Measurements from ENCODE around the gene SPECC1.
"Not testable (repeated sequence)": the region's sequence is repeated elsewhere in the genome, so short reads cannot be mapped to it uniquely, and the experiment has no call there.

SPECC1 gene

GRCh38 chr17:20246692-20247091 is 237.5 kb downstream of the SPECC1 start:
- no peak overlapping the region for H3K4me3 Mint-ChIP-seq
- H3K36me3 Mint-ChIP-seq: no peaks in the 10 kb centered on the region
- ATAC-seq (no peak), DNase-seq (ENCODE audit: low spot score in 2 of 2) (no peak)
- no peaks in the 10 kb centered on the region for H3K4me1 Mint-ChIP-seq
- H3K27ac Mint-ChIP-seq: no peak overlapping the region
- peaks cover 3% of the 10 kb centered on the region for H3K9me3 Mint-ChIP-seq

DNA sequence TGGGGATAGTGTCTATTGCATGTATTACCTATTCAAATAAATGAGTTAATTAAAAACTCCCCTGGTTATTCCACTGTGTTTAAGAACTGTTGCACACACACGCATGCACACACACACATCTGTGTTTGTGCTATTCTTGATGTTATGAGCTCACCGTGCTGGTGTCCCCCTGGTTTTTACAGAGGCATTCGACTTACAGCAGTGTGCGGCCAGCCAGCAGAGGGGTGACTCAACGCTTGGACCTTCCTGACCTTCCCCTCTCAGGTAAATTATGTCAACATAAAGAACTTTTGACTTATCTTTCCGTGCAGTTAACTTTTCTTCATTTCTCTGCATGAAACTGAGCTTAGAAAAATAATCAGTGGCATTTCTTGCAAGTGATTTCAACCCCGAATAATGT is 244.2 kb downstream of the SPECC1 start:
- H3K9me3 Mint-ChIP-seq: peaks cover 4% of the 10 kb centered on the region
- no peaks in the 10 kb centered on the region for H3K4me1 Mint-ChIP-seq
- H3K36me3 Mint-ChIP-seq: peaks cover 14% of the 10 kb centered on the region
- ATAC-seq (no peak), DNase-seq (ENCODE audit: low spot score in 2 of 2) (no peak)
- no peak overlapping the region for H3K27ac Mint-ChIP-seq
- H3K4me3 Mint-ChIP-seq: no peak overlapping the region

DNA sequence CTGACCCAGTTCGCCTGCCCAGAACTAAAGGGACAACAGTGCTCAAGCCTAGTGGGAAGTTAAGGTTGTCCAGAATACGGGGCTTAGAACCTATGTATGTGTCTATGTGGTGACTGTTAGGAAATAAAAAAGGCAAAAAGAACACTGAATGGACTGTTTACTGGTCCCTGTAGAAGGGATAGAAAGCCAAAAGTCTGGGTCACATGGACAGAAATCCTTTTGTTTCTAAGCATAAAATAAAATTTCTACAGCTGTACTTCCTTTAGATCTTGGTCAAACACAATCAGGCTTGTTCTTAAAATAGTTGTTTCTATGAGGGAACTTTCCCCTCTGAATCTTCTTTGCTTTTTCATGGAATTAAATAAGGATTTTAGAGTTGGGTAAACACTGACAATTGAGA is 245.4 kb downstream of the SPECC1 start:
- H3K4me1 Mint-ChIP-seq: no peaks in the 10 kb centered on the region

GRCh38 chr17:20256144-20256543 is 247.0 kb downstream of the SPECC1 start:
- Mint-ChIP-seq H3K27ac (no peak overlapping the region), H3K4me3 (no peak overlapping the region)

More for the DNA sequence above, 245.4 kb downstream of the SPECC1 start:
- Mint-ChIP-seq H3K4me3 (no peak overlapping the region), H3K36me3 (peaks cover 17% of the 10 kb centered on the region), H3K27ac (no peak overlapping the region), H3K9me3 (peaks cover 6% of the 10 kb centered on the region)
- DNase-seq (ENCODE audit: low spot score in 2 of 2) (no peak), ATAC-seq (no peak)

DNA sequence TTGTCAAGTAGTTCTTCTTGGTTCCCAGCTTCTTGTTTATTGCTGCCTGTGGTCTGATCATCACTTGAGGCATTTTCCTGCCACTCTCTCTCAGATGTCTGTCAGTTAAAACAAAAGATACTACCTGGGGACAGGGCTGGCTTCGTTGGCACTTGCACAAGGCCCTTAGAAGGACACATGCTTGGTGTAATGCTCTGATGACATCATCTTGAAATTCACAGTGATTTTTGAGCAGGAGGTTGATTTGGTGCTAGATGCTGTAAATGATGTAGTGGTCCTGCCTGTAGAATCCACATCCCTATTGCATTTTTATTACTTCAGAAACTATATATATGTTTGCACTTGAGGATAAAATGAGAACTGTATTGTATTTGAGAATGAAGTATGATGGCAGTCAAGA is 247.8 kb downstream of the SPECC1 start:
- DNase-seq (ENCODE audit: low spot score in 2 of 2) (peak in 1 of 2 donors; percentile 32), ATAC-seq (no peak)
- H3K36me3 Mint-ChIP-seq: peaks cover 29% of the 10 kb centered on the region
- peaks cover 4% of the 10 kb centered on the region for H3K9me3 Mint-ChIP-seq
- no peak overlapping the region for H3K27ac Mint-ChIP-seq
- no peaks in the 10 kb centered on the region for H3K4me1 Mint-ChIP-seq
- H3K4me3 Mint-ChIP-seq: no peak overlapping the region

More at GRCh38 chr17:20256144-20256543, 247.0 kb downstream of the SPECC1 start:
- DNase-seq (ENCODE audit: low spot score in 2 of 2) (no peak), ATAC-seq (no peak)
- Mint-ChIP-seq H3K36me3 (peaks cover 24% of the 10 kb centered on the region), H3K4me1 (no peaks in the 10 kb centered on the region), H3K9me3 (peaks cover 4% of the 10 kb centered on the region)

DNA sequence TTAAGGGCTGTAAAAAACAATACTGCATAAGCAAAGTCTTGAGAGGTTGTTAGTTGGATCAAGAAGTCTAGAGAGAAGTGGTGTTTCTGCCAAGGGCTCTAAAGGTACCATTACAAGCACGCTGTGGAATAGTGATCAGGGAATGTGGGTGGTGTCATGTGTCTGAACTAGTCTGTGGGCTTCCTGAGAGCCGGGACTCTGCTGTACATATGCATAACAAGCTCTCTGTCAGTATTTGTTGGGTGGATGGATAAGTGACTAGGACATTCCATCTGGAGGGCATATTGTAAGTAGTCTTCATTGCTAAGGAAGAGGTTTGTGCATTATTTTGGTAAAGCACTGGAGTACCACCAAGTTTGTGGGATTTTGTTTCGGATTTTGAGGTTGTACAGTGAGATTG is 248.6 kb downstream of the SPECC1 start:
- DNase-seq (ENCODE audit: low spot score in 2 of 2): peak in 1 of 2 donors; percentile 37
- Mint-ChIP-seq H3K4me3 (no peak overlapping the region), H3K4me1 (no peaks in the 10 kb centered on the region), H3K27ac (no peak overlapping the region), H3K9me3 (peaks cover 4% of the 10 kb centered on the region), H3K36me3 (peaks cover 31% of the 10 kb centered on the region)
- ATAC-seq: no peak

- DNase-seq (ENCODE audit: low spot score in 2 of 2) (no peak), ATAC-seq (no peak)
- Mint-ChIP-seq H3K9me3 (peaks cover 4% of the 10 kb centered on the region), H3K4me3 (no peak overlapping the region), H3K27ac (no peak overlapping the region), H3K4me1 (no peaks in the 10 kb centered on the region), H3K36me3 (peaks cover 26% of the 10 kb centered on the region)
Measured at GRCh38 chr17:20259668-20260067, 250.5 kb downstream of the SPECC1 start.

- Mint-ChIP-seq H3K4me3 (no peak overlapping the region), H3K4me1 (no peaks in the 10 kb centered on the region), H3K27ac (no peak overlapping the region), H3K36me3 (peaks cover 26% of the 10 kb centered on the region), H3K9me3 (peaks cover 4% of the 10 kb centered on the region)
- peak in 1 of 2 donors; percentile 26 for DNase-seq (ENCODE audit: low spot score in 2 of 2)
- ATAC-seq: no peak
Measured at GRCh38 chr17:20260268-20260667, 251.1 kb downstream of the SPECC1 start.

DNA sequence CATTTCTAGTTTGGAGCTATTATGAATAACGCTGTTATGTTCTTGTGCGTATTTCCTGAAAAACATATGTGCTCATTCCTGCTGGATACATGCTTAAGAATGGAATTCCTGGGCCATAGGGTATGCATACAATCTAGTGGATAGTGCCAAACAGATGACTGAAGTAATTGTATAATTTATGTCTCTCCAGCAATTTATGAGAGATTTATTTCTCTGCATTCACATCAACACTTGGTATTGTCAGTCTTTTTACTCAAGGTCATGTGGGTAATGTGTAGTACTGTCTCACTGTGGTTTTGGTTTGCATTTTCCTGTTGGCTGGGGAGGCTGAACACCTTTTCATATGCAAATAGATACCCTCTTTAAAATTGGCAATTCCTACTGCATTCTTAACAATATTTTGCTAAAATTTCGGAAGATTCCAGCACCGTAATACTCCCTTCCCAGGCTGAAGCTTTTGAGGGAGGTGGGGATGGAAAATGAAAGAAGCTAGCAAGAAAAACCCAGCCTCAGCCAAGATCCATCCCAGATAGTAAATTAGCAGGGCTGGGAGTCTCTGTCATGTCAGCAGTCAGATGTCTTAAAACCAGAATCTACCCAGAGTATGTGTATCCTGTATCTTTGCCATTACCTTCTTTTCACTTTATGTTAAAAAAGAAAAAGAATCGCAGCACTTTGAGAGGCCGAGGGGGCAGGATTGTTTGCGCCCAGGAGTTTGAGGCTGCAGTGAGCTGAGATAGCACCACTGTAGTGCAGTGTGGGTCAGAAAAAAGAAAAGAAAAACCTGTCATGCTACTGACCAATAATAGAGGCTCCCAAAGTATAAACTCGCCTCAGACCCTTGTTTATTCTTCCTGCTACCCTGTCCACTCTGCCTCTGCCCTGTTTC is 253.3 kb downstream of the SPECC1 start:
- H3K36me3 Mint-ChIP-seq: peaks cover 26% of the 10 kb centered on the region
- no peak for ATAC-seq
- no peak overlapping the region for H3K4me3 Mint-ChIP-seq
- DNase-seq (ENCODE audit: low spot score in 2 of 2): no peak
- H3K9me3 Mint-ChIP-seq: peaks cover 4% of the 10 kb centered on the region
- peaks cover 9% of the 10 kb centered on the region for H3K4me1 Mint-ChIP-seq
- no peak overlapping the region for H3K27ac Mint-ChIP-seq

DNA sequence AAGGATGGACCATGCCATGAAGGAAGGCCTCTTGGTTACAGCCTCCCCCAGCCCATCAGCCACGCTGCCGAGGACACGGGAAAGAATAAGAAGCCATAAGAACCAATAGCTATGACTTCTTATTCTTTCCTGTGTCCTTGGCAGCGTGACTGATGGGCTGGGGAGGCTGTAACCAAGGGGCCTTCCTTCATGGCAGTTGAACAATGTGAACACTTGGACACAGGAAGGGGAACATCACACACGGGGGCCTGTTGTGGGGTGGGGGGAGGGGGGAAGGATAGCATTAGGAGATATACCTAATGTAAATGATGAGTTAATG is 253.9 kb downstream of the SPECC1 start:
- not testable (repeated sequence) for H3K4me3 Mint-ChIP-seq; DNase-seq (ENCODE audit: low spot score in 2 of 2); H3K9me3 Mint-ChIP-seq; ATAC-seq; H3K27ac Mint-ChIP-seq
- Mint-ChIP-seq H3K36me3 (peaks cover 20% of the 10 kb centered on the region), H3K4me1 (peaks cover 15% of the 10 kb centered on the region)

GRCh38 chr17:20263595-20263994 is 254.4 kb downstream of the SPECC1 start:
- DNase-seq (ENCODE audit: low spot score in 2 of 2) (no peak), ATAC-seq (no peak)
- no peak overlapping the region for H3K27ac Mint-ChIP-seq
- peaks cover under 1% of the 10 kb centered on the region for H3K9me3 Mint-ChIP-seq
- peaks cover 15% of the 10 kb centered on the region for H3K4me1 Mint-ChIP-seq
- H3K4me3 Mint-ChIP-seq: no peak overlapping the region
- H3K36me3 Mint-ChIP-seq: peaks cover 14% of the 10 kb centered on the region

GRCh38 chr17:20264996-20265395 is 255.8 kb downstream of the SPECC1 start:
- Mint-ChIP-seq H3K27ac (no peak overlapping the region), H3K4me1 (peaks cover 15% of the 10 kb centered on the region), H3K36me3 (peaks cover 14% of the 10 kb centered on the region), H3K9me3 (no peaks in the 10 kb centered on the region), H3K4me3 (no peak overlapping the region)
- ATAC-seq (no peak), DNase-seq (ENCODE audit: low spot score in 2 of 2) (no peak)

DNA sequence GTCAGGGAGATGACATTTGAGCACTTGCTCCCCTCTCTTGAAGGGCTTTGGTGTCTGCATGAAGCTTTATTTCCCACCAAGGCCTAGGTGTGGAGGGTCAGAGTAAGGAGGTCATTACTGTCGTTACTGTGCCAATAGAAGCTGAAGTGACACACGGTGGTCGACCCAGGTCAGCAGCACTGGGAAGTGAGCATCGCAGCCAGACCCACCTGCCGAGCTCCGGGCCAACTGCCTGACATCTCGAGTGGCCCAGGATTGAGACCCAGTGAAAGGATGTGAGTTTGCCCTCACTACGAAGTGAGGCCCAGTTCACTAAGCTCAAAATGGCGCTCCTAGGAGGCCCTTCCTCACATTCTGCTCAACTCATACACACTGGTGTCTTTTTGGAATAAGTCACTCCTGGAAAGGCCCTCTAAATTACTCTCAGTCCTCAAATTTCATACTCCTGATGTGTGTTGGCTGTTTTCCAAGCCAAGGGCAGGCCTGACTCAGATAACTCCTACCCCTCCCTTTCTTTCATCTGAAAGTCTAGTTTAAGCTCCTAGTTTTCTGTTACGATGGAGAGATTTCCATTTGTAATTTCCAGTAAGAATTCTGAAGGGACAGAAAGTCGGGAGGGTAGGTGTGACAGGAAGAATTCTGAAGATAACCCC is 257.8 kb downstream of the SPECC1 start:
- Mint-ChIP-seq H3K4me1 (peaks cover 26% of the 10 kb centered on the region), H3K4me3 (no peak overlapping the region), H3K27ac (no peak overlapping the region), H3K9me3 (no peaks in the 10 kb centered on the region), H3K36me3 (peaks cover 3% of the 10 kb centered on the region)
- no peak for DNase-seq (ENCODE audit: low spot score in 2 of 2)
- ATAC-seq: no peak

- no peak overlapping the region for H3K27ac Mint-ChIP-seq
- no peak for ATAC-seq
- no peaks in the 10 kb centered on the region for H3K9me3 Mint-ChIP-seq
- no peaks in the 10 kb centered on the region for H3K36me3 Mint-ChIP-seq
- H3K4me1 Mint-ChIP-seq: peaks cover 26% of the 10 kb centered on the region
- no peak overlapping the region for H3K4me3 Mint-ChIP-seq
- peak in 1 of 2 donors; percentile 40 for DNase-seq (ENCODE audit: low spot score in 2 of 2)
Measured at GRCh38 chr17:20267459-20267842, 258.3 kb downstream of the SPECC1 start.

DNA sequence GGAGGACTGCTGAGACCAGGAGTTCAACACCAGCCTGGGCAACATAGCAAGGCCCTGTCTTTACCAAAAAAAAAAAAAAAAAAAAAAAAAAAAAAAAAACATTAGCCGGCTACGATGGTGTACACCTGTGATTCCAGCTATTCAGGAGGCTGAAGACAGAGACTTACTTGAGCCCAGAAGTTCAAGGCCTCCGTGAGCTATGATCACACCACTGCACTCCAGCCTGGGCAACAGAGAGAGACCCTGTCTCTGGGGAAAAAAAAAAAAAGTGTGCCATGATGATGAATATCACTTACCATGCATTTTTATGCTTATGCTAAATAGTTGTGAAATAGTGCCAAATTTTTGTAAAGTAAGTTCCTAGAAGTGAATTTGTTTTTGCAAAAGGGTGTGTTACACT is 261.2 kb downstream of the SPECC1 start:
- ATAC-seq: no peak
- Mint-ChIP-seq H3K27ac (no peak overlapping the region), H3K36me3 (no peaks in the 10 kb centered on the region), H3K9me3 (no peaks in the 10 kb centered on the region), H3K4me3 (no peak overlapping the region), H3K4me1 (peaks cover 40% of the 10 kb centered on the region)
- DNase-seq (ENCODE audit: low spot score in 2 of 2): no peak

GRCh38 chr17:20271011-20271610 is 262.0 kb downstream of the SPECC1 start:
- Mint-ChIP-seq H3K9me3 (no peaks in the 10 kb centered on the region), H3K4me1 (peaks cover 40% of the 10 kb centered on the region), H3K4me3 (no peak overlapping the region), H3K27ac (peak overlapping the region; percentile 55), H3K36me3 (no peaks in the 10 kb centered on the region)
- ATAC-seq (no peak), DNase-seq (ENCODE audit: low spot score in 2 of 2) (no peak)

Measured in stimulated activated effector memory CD8-positive, alpha-beta T cell treated with anti-CD3 and anti-CD28 coated beads, Interleukin-12 subunit alpha, Interleukin-12 subunit beta, amount 100 ng/mL, for 72 hours (primary cell).